ENCODE data around the gene ZP3. TPM values are rescaled to one million over a fixed set of nuclear protein-coding genes. Genes with fewer than 3 reads are reported as not detected.
A peak's percentile ranks its signal among the peaks of the same experiment; 100 is the strongest.

The ZP3 gene
- total and polyA plus RNA-seq, 2 of the 13 experiments (the other 11 are each of a cell fraction or from before 2014, with no cell fraction given): not detected

DNA sequence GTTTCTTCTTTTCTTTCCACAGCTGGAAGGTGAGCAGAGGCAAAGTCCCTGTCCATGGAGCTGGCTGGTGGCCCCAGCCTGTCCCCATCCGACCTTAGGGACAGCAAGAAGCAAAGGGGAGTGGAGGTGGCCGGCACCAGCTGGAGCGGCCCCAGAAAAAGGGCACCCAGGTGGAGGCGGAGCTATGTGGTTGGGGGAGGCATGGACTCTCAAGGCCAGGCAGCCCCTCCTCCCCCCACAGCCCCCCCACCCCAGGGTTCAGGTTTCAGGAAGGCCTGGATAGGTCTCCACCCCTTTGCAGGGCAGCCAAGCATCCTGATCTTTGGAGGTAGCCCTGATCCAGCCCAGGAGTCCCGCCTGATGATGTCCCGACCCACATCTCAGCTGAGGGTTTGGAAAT is 15.2 kb upstream of the ZP3 start, which contains the start of gene SSC4D (continued):
- no peak for TF ChIP-seq RELA (CRISPR knock-in tag; IDR thresholded peaks at IDR 0.05)
- no peak for TF ChIP-seq NR2F6 (IDR thresholded peaks at IDR 0.05)
- 0 out of 2 replicates have a peak, but pooled peaks have one; percentile 19 for TF ChIP-seq NR2F6 (CRISPR knock-in tag; IDR thresholded peaks at IDR 0.05)
- TF ChIP-seq ELF3 (CRISPR knock-in tag; IDR thresholded peaks at IDR 0.05): 0 out of 2 replicates have a peak, but pooled peaks have one; percentile 16
- peak; percentile 84 for TF ChIP-seq SP5 (CRISPR knock-in tag; IDR thresholded peaks at IDR 0.05; ENCODE audit: borderline replicate concordance, low read depth)
- TF ChIP-seq, protein P1, sequence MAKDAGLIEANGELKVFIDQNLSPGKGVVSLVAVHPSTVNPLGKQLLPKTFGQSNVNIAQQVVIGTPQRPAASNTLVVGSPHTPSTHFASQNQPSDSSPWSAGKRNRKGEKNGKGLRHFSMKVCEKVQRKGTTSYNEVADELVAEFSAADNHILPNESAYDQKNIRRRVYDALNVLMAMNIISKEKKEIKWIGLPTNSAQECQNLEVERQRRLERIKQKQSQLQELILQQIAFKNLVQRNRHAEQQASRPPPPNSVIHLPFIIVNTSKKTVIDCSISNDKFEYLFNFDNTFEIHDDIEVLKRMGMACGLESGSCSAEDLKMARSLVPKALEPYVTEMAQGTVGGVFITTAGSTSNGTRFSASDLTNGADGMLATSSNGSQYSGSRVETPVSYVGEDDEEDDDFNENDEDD (CRISPR knock-in tag; IDR thresholded peaks at IDR 0.05; ENCODE audit: borderline replicate concordance): no peak
- TF ChIP-seq KDM1A (CRISPR knock-in tag; IDR thresholded peaks at IDR 0.05): no peak
- TF ChIP-seq XRCC5 (optimal IDR thresholded peaks at IDR 0.05; ENCODE audit: low read length): no peak
- TF ChIP-seq ZNF615 (CRISPR knock-in tag; IDR thresholded peaks at IDR 0.05; ENCODE audit: borderline replicate concordance): 0 out of 2 replicates have a peak, but pooled peaks have one; percentile 24
- peak; percentile 18; the same call in 1 of the 2 replicates for TF ChIP-seq HDAC1 (CRISPR knock-in tag; IDR thresholded peaks at IDR 0.05)
- peak; percentile 57 to 63 for TF ChIP-seq POLR2A (IDR thresholded peaks at IDR 0.05; ENCODE audit: insufficient read depth in 1 of 2, low read depth in 2 of 2, low read length in 2 of 2)
- no peak for TF ChIP-seq ZNF264 (CRISPR knock-in tag; IDR thresholded peaks at IDR 0.05)
- TF ChIP-seq, protein P2, sequence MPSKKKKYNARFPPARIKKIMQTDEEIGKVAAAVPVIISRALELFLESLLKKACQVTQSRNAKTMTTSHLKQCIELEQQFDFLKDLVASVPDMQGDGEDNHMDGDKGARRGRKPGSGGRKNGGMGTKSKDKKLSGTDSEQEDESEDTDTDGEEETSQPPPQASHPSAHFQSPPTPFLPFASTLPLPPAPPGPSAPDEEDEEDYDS (CRISPR knock-in tag; IDR thresholded peaks at IDR 0.05): peak; percentile 55; the same call in 1 of the 2 replicates
- TF ChIP-seq, protein P3, sequence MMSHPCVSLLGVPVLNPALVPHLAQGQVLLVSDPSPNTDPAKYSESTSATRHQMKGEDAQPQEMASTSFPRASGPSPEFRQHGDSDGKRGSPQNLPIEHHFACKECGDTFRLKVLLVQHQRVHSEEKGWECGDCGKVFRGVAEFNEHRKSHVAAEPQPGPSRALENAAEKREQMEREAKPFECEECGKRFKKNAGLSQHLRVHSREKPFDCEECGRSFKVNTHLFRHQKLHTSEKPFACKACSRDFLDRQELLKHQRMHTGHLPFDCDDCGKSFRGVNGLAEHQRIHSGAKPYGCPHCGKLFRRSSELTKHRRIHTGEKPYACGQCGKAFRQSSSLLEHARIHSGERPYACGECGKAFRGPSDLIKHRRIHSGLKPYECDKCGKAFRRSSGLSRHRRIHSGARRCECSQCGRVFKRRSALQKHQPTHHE (CRISPR knock-in tag; IDR thresholded peaks at IDR 0.05; ENCODE audit: borderline replicate concordance): no peak
- peak; percentile 51; the same call in 1 of the 2 replicates for TF ChIP-seq TAF1 (CRISPR knock-in tag; IDR thresholded peaks at IDR 0.05)
- no peak for TF ChIP-seq SRSF1 (optimal IDR thresholded peaks at IDR 0.05; ENCODE audit: low read depth, low read length)
- TF ChIP-seq MXI1 (IDR thresholded peaks at IDR 0.05; ENCODE audit: borderline replicate concordance, low read depth, low read length): peak; percentile 59; the same call in 1 of the 3 replicates
- TF ChIP-seq ZNF543 (CRISPR knock-in tag; IDR thresholded peaks at IDR 0.05): peak; percentile 63; the same call in 1 of the 2 replicates
- TF ChIP-seq TEAD3 (CRISPR knock-in tag; optimal IDR thresholded peaks at IDR 0.05; ENCODE audit: borderline replicate concordance): peak; percentile 72
- TF ChIP-seq EP300 (IDR thresholded peaks at IDR 0.05; ENCODE audit: low read depth in 2 of 2, low read length in 2 of 2): peak in 1 of 2 experiments; percentile 33; a peak in 1 of 4 replicates
- no peak for TF ChIP-seq EP300 (CRISPR knock-in tag; IDR thresholded peaks at IDR 0.05; ENCODE audit: borderline replicate concordance)
- TF ChIP-seq, protein P4, sequence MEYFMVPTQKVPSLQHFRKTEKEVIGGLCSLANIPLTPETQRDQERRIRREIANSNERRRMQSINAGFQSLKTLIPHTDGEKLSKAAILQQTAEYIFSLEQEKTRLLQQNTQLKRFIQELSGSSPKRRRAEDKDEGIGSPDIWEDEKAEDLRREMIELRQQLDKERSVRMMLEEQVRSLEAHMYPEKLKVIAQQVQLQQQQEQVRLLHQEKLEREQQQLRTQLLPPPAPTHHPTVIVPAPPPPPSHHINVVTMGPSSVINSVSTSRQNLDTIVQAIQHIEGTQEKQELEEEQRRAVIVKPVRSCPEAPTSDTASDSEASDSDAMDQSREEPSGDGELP (IDR thresholded peaks at IDR 0.05; ENCODE audit: borderline replicate concordance, low read depth): peak; percentile 95
- TF ChIP-seq ZNF121 (CRISPR knock-in tag; IDR thresholded peaks at IDR 0.05): peak; percentile 63; the same call in 1 of the 2 replicates
- TF ChIP-seq, protein P5, sequence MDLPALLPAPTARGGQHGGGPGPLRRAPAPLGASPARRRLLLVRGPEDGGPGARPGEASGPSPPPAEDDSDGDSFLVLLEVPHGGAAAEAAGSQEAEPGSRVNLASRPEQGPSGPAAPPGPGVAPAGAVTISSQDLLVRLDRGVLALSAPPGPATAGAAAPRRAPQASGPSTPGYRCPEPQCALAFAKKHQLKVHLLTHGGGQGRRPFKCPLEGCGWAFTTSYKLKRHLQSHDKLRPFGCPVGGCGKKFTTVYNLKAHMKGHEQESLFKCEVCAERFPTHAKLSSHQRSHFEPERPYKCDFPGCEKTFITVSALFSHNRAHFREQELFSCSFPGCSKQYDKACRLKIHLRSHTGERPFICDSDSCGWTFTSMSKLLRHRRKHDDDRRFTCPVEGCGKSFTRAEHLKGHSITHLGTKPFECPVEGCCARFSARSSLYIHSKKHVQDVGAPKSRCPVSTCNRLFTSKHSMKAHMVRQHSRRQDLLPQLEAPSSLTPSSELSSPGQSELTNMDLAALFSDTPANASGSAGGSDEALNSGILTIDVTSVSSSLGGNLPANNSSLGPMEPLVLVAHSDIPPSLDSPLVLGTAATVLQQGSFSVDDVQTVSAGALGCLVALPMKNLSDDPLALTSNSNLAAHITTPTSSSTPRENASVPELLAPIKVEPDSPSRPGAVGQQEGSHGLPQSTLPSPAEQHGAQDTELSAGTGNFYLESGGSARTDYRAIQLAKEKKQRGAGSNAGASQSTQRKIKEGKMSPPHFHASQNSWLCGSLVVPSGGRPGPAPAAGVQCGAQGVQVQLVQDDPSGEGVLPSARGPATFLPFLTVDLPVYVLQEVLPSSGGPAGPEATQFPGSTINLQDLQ (CRISPR knock-in tag; IDR thresholded peaks at IDR 0.05): no peak
- no peak for TF ChIP-seq HNRNPUL1 (IDR thresholded peaks at IDR 0.05; ENCODE audit: low read depth, low read length)
- TF ChIP-seq ZMYM3 (CRISPR knock-in tag; IDR thresholded peaks at IDR 0.05): no peak
- TF ChIP-seq THAP11 (CRISPR knock-in tag; IDR thresholded peaks at IDR 0.05): peak; percentile 53; the same call in 1 of the 2 replicates
- TF ChIP-seq CEBPG (CRISPR knock-in tag; IDR thresholded peaks at IDR 0.05): no peak
- TF ChIP-seq RARA (CRISPR knock-in tag; IDR thresholded peaks at IDR 0.05): peak; percentile 31; the same call in 1 of the 2 replicates
